Ovary (tissue), 3 donors: ENCODE results near the gene ARF1.

Experiments used
- CTCF ChIP-seq, 3 donors: fragments of 450-650 bp in 2 of 3; fragments of 200-600 bp in 1 of 3; IDR thresholded peaks; one replicate each; pipeline versions ENCODE4 v1.5.1 to v1.8.0; 2016 to 2022; ENCODE audit warnings: antibody characterized with exemption in 3 of 3, mild to moderate bottlenecking in 1 of 3
- POLR2A ChIP-seq: fragments of 450-650 bp; IDR thresholded peaks from one replicate; pipeline ENCODE4 v1.6.1; 2017; ENCODE audit warnings: antibody characterized with exemption, mild to moderate bottlenecking, moderate library complexity
- donor health status: DM: no; HTN: no; CAD: no.

- TF ChIP-seq POLR2A (no peak), CTCF (IDR thresholded peaks at IDR 0.05) (no peak)
Observed at GRCh38 chr1:228100822-228101613, 18.5 kb downstream of the ARF1 start.
